Ovary (tissue), 9 donors: ENCODE results near the gene CDK10. TPM values are rescaled to one million over a fixed set of nuclear protein-coding genes. Genes with fewer than 3 reads are reported as not detected.

ENCODE experiments used
- DNase-seq, 5 donors: peaks; one replicate each; pipeline ENCODE4 v3.0.0-alpha.2; 2019 to 2020
- H3K27ac ChIP-seq, 2 donors: fragments of 200-600 bp; one replicate each; pipeline versions ENCODE4 v1.5.1 to v1.8.0; 2019 to 2022
- H3K27me3 ChIP-seq: fragments of 200-600 bp; one replicate; pipeline ENCODE4 v1.8.0; 2022
- H3K36me3 ChIP-seq: fragments of 200-600 bp; sonication (generic); one replicate; pipeline ENCODE4 v1.5.1; 2019
- H3K4me1 ChIP-seq: one replicate; pipeline ENCODE4 v1.8.1; 2013; ENCODE audit warnings: mild to moderate bottlenecking, moderate library complexity; ENCODE audit not compliant: insufficient read depth
- H3K4me3 ChIP-seq: fragments of 200-600 bp; sonication (generic); one replicate; pipeline ENCODE4 v1.5.1; 2017
- H3K9me3 ChIP-seq, 2 donors: fragments of 200-600 bp in 1 of 2; sonication (generic) in 1 of 2; one replicate each; pipeline versions ENCODE4 v1.5.1 to v1.8.1; 2013 to 2019; ENCODE audit warnings: mild to moderate bottlenecking in 1 of 2, moderate library complexity in 1 of 2
- CTCF ChIP-seq, 3 donors: fragments of 450-650 bp in 2 of 3; fragments of 200-600 bp in 1 of 3; IDR thresholded peaks; one replicate each; pipeline versions ENCODE4 v1.5.1 to v1.8.0; 2016 to 2022; ENCODE audit warnings: antibody characterized with exemption in 3 of 3, mild to moderate bottlenecking in 1 of 3
- EP300 ChIP-seq: sonication (generic); formaldehyde crosslinking; IDR thresholded peaks from one replicate; pipeline ENCODE4 v1.6.1; 2017; ENCODE audit warnings: antibody characterized with exemption
- POLR2A ChIP-seq: fragments of 450-650 bp; IDR thresholded peaks from one replicate; pipeline ENCODE4 v1.6.1; 2017; ENCODE audit warnings: antibody characterized with exemption, mild to moderate bottlenecking, moderate library complexity
- WGBS, 3 donors: extraction: QIAGEN DNeasy Blood & Tissue Kit in 1 of 3; methylation state at CpG; one replicate each; pipeline versions ENCODE4 v1.1.5 to v1.1.7; 2013 to 2017; 5-methylcytosine and 5-hydroxymethylcytosine counted together
- intact Hi-C, 4 donors: fragments of 100-400 bp; cut with DNase I; formaldehyde crosslinking; loops; one replicate each; pipeline versions ENCODE4 v1.11.0 to v1.15.1; 2022 to 2023
- polyA plus RNA-seq, 2 donors: library from polyadenylated mRNA; stranded (reverse); fragments of 200-250 nt in 1 of 2; fragments of 350-450 nt in 1 of 2; fragmentation: Illumina TruSeq in 1 of 2; extraction: RNeasy Lipid Tissue Mini Kit (QIAGEN cat#74804) in 1 of 2; gene quantifications; one replicate each; pipeline ENCODE4 v1.2.3, GENCODE V29; 2013 to 2014
- total RNA-seq, 7 donors: library from RNA; depleted of rRNA in 2 of 7; stranded (reverse); fragments of >200 nt in 2 of 7; fragmentation: NEBNext Ultra II Directional in 3 of 7; extraction: Animal tissue kit (Norgen Biotek cat#: 25700) in 3 of 7; gene quantifications; one replicate each; pipeline versions ENCODE4 v1.1.0 to v1.2.4, GENCODE V29; 2016 to 2023
- donor health status: DM: no; HTN: no; CAD: no; lungs with moderate emphysema.
- donor health status: DM: no; HTN: no; CAD: no.
- donor health status: Bipolar disorder and iron deficiency.
- donor health status: DM: yes; HTN: yes; CAD: no.
- donor health status: DM: no; HTN: no; CAD: no.
- donor health status: DM: yes; HTN: yes; CAD: no.

Gene CDK10
- total and polyA plus RNA-seq, 9 donors: 16.9 to 62.1 (median 51.9) TPM

GRCh38 chr16:89655062-89655643 is 31.3 kb upstream of the CDK10 start:
- no peaks in the 10 kb centered on the region for H3K27me3 ChIP-seq
- H3K4me1 ChIP-seq: peaks cover 13% of the 10 kb centered on the region
- DNase-seq: no peak
- H3K4me3 ChIP-seq: no peak overlapping the region
- TF ChIP-seq CTCF (IDR thresholded peaks at IDR 0.05) (no peak), POLR2A (no peak), EP300 (no peak)
- WGBS, 3 donors: 74 to 82% (median 78%) methylated on average over 10 of the region's 10 CpGs
- H3K9me3 ChIP-seq: no peaks in the 10 kb centered on the region
- no peaks in the 10 kb centered on the region for H3K36me3 ChIP-seq
- intact Hi-C loops: no loop called here
- no peak overlapping the region for H3K27ac ChIP-seq

GRCh38 chr16:89656435-89657121 is 29.9 kb upstream of the CDK10 start:
- peak in 4 of 5 donors; percentile 30 to 54 (median 50) for DNase-seq
- no peaks in the 10 kb centered on the region for H3K36me3 ChIP-seq
- peaks cover 13% of the 10 kb centered on the region for H3K4me1 ChIP-seq
- peak overlapping the region in 1 of 2 donors; percentile 36 for H3K27ac ChIP-seq
- peak overlapping the region; percentile 83 for H3K4me3 ChIP-seq
- TF ChIP-seq POLR2A: no peak
- TF ChIP-seq EP300: no peak
- TF ChIP-seq CTCF (IDR thresholded peaks at IDR 0.05): no peak
- 22 to 24% (median 24%) methylated on average over 22 to 32 of the region's 32 CpGs for WGBS, 3 donors
- intact Hi-C loops: no loop called here
- H3K27me3 ChIP-seq: no peaks in the 10 kb centered on the region
- no peaks in the 10 kb centered on the region for H3K9me3 ChIP-seq

DNA sequence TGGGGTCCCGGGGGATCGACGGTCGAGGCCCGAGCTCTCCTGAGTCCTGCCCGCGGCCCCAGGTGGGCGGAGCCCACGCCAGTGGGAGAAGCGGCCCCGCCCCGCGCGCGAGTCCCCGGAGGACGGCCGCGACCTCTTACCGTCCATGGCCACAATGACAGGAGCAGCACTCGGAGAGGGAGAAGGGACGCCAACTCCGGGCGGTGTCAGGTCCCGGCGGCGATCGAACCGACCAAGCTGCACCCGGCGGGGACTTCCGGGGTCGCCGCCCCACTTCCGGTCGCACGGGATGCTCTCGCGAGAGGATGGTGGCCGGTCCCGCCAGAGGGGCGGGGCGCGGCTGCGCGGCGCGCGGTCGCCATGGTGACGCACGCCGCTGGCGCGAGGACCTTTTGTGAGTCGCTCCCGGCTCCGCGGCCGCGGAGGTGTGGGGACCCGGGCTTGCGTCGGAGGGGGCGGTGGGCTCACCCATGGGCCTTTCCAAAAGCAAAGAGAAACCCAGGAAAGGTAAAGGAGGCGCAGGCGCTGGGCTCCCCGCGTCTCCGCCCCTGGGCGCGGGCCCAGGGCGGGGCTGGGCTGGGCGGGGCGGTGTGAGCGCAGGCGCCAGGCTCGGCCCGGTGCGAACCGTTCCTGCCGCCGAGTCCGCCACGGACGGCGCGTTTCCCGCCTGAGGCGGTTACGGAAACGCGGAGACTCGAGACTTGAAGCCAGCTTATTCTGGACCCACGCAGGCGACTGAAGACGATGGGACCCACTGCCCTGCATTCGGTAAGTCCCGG is 28.9 kb upstream of the CDK10 start, which contains the start of the genes CHMP1A and SPATA33:
Gene CHMP1A, minus strand, starts transcription at position 267 of the 779 bp plus-strand sequence. Its CDS starts 120 bp downstream, at position 147.
Gene SPATA33, plus strand, starts transcription at position 395 of the 779 bp plus-strand sequence. Its CDS starts 76 bp downstream, at position 471.
- peaks cover 13% of the 10 kb centered on the region for H3K4me1 ChIP-seq
- peak; percentile 86 to 95 (median 93) for DNase-seq
- intact Hi-C loops: no loop called here
- no peaks in the 10 kb centered on the region for H3K36me3 ChIP-seq
- 0 to 1% (median 0%) methylated on average over 69 to 99 of the region's 99 CpGs for WGBS, 3 donors
- TF ChIP-seq CTCF (IDR thresholded peaks at IDR 0.05): no peak
- peak; percentile 58 for TF ChIP-seq POLR2A
- H3K4me3 ChIP-seq: peak within 1 kb of the TSS; percentile 83
- H3K27ac ChIP-seq: peak within 1 kb of the TSS in 1 of 2 donors; percentile 36
- no peaks in the 10 kb centered on the region for H3K9me3 ChIP-seq
- no peaks in the 10 kb centered on the region for H3K27me3 ChIP-seq

GRCh38 chr16:89658221-89658879 is 28.1 kb upstream of the CDK10 start:
- TF ChIP-seq EP300 (no peak), POLR2A (no peak), CTCF (IDR thresholded peaks at IDR 0.05) (no peak)
- Histone ChIP-seq H3K4me3 (peak overlapping the region; percentile 83), H3K4me1 (peaks cover 13% of the 10 kb centered on the region), H3K27ac (no peak overlapping the region), H3K36me3 (no peaks in the 10 kb centered on the region), H3K9me3 (no peaks in the 10 kb centered on the region), H3K27me3 (no peaks in the 10 kb centered on the region)
- intact Hi-C loops: no loop called here
- DNase-seq: no peak
- WGBS, 3 donors: 8 to 13% (median 10%) methylated on average over 27 of the region's 27 CpGs
